Measurements from ENCODE around the gene HSD17B13.

DNA sequence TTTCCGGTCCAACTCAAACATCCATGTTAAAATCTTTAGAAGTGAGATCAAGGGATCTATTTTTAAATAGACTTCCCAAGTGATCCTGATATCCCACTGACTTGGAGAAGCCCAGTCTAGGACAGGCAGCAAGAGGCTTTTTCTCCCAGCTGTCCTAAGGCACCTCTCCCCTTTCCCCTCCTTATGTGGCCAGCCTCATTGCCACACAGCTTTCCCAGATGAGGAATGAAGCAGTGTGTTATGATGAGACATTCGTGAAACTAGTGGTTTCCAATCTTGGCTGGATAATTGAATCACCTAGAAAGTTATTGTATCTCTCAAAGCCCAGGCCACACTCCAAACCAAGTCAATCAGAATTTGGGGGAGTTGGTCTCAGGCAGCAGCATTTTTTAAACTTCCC lies 16.8 kb upstream of the HSD17B13 start:
- TF ChIP-seq SUZ12 (IDR thresholded peaks at IDR 0.05) = no peak
- TF ChIP-seq TARDBP (IDR thresholded peaks at IDR 0.05) = no peak
- TF ChIP-seq ELF4 (IDR thresholded peaks at IDR 0.05) = no peak
- TF ChIP-seq HDGF (IDR thresholded peaks at IDR 0.05; ENCODE audit: borderline replicate concordance) = no peak
- TF ChIP-seq SP1 (IDR thresholded peaks at IDR 0.05) = no peak
- TF ChIP-seq ZNF384 (IDR thresholded peaks at IDR 0.05) = no peak
- no peak for TF ChIP-seq FOXK2 (IDR thresholded peaks at IDR 0.05)
- TF ChIP-seq CTBP1 (IDR thresholded peaks at IDR 0.05; ENCODE audit: borderline replicate concordance) = no peak
- TF ChIP-seq FOXA1 (IDR thresholded peaks at IDR 0.05) = no peak
- TF ChIP-seq BHLHE40 (IDR thresholded peaks at IDR 0.05; ENCODE audit: borderline replicate concordance) = no peak
- TF ChIP-seq, protein P1, sequence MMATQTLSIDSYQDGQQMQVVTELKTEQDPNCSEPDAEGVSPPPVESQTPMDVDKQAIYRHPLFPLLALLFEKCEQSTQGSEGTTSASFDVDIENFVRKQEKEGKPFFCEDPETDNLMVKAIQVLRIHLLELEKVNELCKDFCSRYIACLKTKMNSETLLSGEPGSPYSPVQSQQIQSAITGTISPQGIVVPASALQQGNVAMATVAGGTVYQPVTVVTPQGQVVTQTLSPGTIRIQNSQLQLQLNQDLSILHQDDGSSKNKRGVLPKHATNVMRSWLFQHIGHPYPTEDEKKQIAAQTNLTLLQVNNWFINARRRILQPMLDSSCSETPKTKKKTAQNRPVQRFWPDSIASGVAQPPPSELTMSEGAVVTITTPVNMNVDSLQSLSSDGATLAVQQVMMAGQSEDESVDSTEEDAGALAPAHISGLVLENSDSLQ (IDR thresholded peaks at IDR 0.05) = no peak
